NCI-H510A (cell line): ENCODE results near the gene NDUFA1.
"Not testable (repeated sequence)": the region's sequence is repeated elsewhere in the genome, so short reads cannot be mapped to it uniquely, and the experiment has no call there.

Source experiments
- DNase-seq: peaks from one replicate; lab custom pipeline; 2025; lab: John Stamatoyannopoulos, UW

Gene NDUFA1

DNA sequence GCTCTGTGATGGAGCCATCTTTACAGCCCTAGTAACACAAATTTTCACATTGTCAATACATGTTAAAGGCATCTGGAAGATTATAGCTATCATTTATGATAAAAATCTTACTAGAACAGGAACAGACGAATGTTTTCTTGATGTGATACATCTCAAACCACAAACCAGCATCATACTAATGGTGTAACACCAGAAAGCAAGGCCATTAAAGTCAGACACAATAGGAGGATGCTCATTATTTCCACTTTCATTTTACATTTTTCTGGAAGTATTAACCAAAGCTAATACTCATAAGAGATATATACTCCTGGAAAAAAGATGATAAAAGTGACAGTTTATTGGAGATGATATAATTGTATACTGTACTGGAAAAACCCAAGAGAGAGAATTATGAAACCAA is 29.3 kb downstream of the NDUFA1 start:
- DNase-seq, result no peak

DNA sequence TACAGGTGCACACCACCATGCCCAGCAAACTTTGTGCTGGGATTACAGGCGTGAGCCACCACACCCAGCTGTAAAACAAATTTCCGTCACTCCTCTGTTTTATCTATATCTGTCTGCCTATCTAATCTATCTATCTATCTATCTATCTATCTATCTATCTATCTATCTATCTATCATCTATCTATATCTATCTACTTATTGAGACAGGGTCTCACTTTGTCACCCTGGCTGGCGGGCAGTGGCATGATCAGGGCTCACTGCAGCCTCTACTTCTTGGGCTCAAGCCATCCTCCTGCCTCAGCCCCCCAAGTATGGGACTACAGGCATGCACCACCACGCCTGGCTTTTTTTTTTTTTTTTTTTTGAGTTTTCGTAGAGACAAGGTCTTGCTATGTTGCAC is 44.7 kb downstream of the NDUFA1 start:
- DNase-seq, result no peak

GRCh38 chrX:119917877-119918276 is 46.2 kb downstream of the NDUFA1 start:
- no peak for DNase-seq

DNA sequence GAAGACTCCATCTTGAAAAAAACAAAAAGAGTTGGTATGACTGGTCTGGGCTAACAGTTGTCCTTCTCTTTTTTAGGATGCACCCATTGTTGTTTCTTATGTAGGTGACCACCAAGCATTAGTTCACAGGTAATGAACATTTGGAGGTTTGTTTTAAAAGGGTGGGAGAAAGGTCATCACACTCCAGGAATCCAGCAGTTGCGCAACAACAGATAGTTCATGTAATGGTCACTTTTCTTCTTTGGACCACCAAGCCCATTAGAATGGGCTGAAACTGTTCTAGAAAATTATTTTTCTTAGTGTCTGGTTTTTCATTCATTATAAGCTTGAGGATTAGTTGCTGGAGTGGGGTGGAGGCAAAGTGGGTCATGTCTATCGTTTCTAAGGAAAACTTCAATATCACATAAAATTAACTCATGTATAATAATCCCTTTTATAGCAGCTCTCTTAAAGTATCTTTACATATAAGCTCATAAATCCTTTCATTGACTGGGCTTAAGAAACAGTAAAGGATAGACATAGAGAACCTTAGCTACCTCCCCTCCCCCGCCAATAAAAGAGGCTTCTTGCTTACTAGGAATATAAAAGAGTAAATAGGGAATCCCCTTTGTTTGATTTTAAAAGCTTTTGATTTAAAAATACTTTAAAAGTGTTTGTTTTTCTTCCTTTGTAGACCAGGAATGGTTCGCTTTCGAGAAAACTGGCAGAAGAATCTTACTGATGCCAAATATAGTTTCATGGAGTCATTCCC is 48.4 kb downstream of the NDUFA1 start:
- no peak for DNase-seq

DNA sequence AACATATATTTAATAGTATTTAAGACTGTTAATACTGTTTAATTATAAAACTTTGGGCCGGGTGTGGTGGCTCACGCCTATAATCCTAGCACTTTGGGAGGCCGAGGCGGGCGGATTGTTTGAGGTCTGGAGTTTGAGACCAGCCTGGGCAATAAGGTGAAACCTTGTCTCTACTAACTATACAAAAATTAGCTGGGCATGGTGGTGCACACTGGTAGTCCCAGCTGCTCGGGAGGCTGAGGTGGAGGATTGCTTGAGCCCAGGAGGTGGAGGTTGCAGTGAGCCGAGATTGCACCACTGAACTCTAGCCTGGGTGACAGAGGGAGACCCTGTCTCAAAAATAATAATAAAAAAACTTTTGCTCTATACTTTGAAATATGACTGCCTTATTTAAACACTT is 50.8 kb downstream of the NDUFA1 start:
- not testable (repeated sequence) for DNase-seq
